Measurements from ENCODE around the gene MYMX. TPM values are rescaled to one million over a fixed set of nuclear protein-coding genes. Genes with fewer than 3 reads are reported as not detected.

MYMX gene
- total RNA-seq, 4 donors from 2014 or later: 0.95 TPM; not detected in 3

DNA sequence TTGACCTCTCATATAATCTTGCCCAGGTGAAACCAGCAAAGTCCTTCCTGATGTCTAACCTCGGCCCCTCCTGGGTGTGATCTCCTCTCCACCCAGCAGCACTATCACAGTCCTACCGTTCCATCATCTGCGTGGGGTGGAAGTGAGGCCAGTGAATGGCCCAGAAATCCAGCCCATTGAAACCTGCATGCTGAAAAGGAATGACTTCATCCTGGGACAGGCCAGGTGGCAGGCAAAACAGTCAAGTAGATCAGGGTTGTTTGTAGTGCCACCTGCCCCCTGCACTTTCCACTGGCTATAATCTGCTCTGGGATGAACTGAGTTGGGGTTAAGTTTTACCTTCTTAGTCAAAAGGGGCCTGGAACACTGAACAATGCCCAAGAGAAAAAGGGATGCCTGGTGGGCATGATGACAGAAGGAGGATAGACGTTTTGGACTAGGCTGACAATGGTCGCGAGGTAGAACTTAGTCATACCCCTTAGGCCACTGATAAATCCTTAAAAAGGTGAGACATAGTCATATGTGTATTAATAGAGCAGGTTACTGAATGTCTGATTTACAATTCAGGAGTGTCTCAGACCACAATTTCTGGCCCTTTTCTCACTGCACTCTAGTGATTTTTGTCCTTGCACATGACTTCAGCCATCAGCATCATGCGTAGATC, 22.1 kb downstream of the MYMX start:
- peaks cover 22 to 39% (median 32%) of the 10 kb centered on the region in 4 donors for H3K4me1 ChIP-seq
- in situ Hi-C loops (cut with MboI; ENCODE audit: low pct_ligation_motif_present in 1 of 4, low pct_unique_long_range_greater_than_20kb in 1 of 4, low sequenced_read_pairs in 3 of 4) (loop anchor here in 2 of 4 donors (10.0 kb wide), 2 partner anchors 64 to 74 kb away; no protein-coding TSS in a partner anchor), intact Hi-C loops (cut with DNase I; ENCODE audit: low total_unique reads) (loop anchor here (5.0 kb wide), 1 partner anchor 67 kb away; no protein-coding TSS in a partner anchor)
- H3K27ac ChIP-seq: peak overlapping the region; percentile 91 to 94 (median 92)
- no peak for DNase-seq
- TF ChIP-seq EP300 (IDR thresholded peaks at IDR 0.05; ENCODE audit: low read depth): no peak
- TF ChIP-seq, protein P1, sequence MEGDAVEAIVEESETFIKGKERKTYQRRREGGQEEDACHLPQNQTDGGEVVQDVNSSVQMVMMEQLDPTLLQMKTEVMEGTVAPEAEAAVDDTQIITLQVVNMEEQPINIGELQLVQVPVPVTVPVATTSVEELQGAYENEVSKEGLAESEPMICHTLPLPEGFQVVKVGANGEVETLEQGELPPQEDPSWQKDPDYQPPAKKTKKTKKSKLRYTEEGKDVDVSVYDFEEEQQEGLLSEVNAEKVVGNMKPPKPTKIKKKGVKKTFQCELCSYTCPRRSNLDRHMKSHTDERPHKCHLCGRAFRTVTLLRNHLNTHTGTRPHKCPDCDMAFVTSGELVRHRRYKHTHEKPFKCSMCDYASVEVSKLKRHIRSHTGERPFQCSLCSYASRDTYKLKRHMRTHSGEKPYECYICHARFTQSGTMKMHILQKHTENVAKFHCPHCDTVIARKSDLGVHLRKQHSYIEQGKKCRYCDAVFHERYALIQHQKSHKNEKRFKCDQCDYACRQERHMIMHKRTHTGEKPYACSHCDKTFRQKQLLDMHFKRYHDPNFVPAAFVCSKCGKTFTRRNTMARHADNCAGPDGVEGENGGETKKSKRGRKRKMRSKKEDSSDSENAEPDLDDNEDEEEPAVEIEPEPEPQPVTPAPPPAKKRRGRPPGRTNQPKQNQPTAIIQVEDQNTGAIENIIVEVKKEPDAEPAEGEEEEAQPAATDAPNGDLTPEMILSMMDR (IDR thresholded peaks at IDR 0.05): no peak
- no peak for TF ChIP-seq POLR2AphosphoS5 (IDR thresholded peaks at IDR 0.05)
- TF ChIP-seq POLR2A (IDR thresholded peaks at IDR 0.05): no peak
- H3K27me3 ChIP-seq: no peaks in the 10 kb centered on the region
- H3K9me3 ChIP-seq: no peaks in the 10 kb centered on the region
- no peak overlapping the region for H3K4me3 ChIP-seq
- WGBS, 2 donors (ENCODE audit: low coverage in 1 of 2): 29 to 78% methylated on average over 1 to 7 of the region's 7 CpGs
- no peaks in the 10 kb centered on the region for H3K36me3 ChIP-seq

DNA sequence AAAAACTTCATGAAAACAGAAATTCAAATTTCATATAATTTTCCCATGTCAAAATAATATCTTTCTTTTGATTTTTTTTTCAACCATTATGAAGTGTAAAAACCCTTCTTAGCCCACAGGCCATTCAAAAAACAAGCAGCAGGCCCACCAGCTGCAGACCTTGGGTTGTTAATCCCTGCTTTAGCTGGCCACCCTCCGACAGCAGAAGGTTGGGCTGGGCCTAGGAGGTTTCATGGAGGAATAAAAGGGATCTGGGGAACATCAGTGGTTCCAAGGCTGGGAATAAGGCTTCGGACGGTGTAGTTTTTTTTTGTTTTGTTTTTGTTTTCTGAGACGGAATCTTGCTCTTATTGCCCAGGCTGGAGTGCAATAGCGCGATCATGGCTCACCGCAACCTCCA, 26.6 kb downstream of the MYMX start:
- Histone ChIP-seq H3K27me3 (no peaks in the 10 kb centered on the region), H3K9me3 (no peaks in the 10 kb centered on the region), H3K4me3 (no peak overlapping the region), H3K36me3 (no peaks in the 10 kb centered on the region), H3K4me1 (peaks cover 0 to 14% (median 8%) of the 10 kb centered on the region in 4 donors), H3K27ac (no peak overlapping the region)
- intact Hi-C loops (cut with DNase I; ENCODE audit: low total_unique reads): no loop called here
- no peak for DNase-seq
- 90% methylated on average over 7 of the region's 7 CpGs; no CpG with 5 or more reads in 1 of the 2 donors for WGBS, 2 donors (ENCODE audit: low coverage in 1 of 2)
- TF ChIP-seq EP300 (IDR thresholded peaks at IDR 0.05; ENCODE audit: low read depth): no peak
- no peak for TF ChIP-seq POLR2AphosphoS5 (IDR thresholded peaks at IDR 0.05)
- in situ Hi-C loops (cut with MboI; ENCODE audit: low pct_ligation_motif_present in 1 of 4, low pct_unique_long_range_greater_than_20kb in 1 of 4, low sequenced_read_pairs in 3 of 4): no loop called here

DNA sequence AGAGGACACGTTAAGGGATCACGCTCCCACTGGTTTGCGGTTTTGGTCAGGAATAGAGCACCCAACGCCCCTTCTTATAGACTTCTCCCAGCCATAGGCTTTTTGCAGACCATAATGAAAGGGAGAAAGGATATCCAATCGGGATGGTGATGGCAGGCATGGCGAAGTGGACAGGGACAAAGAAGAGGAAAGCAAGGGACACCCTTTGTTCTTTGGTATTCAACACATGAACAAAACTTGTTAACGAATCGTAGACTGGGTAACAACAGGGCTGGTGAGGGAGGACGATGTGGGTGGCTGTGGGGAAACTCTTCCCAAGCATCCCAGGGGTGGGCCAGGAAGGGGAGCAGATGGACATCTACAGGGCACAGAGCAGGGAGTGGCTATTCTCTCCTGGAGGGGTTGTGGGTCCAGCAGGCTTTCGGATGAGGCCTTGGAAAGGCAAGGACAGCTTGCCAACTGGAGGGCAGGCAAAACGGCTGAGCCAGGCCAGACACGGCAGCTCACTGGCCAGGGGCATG, 28.7 kb downstream of the MYMX start:
- in situ Hi-C loops (cut with MboI; ENCODE audit: low pct_ligation_motif_present in 1 of 4, low pct_unique_long_range_greater_than_20kb in 1 of 4, low sequenced_read_pairs in 3 of 4): no loop called here
- WGBS, 2 donors (ENCODE audit: low coverage in 1 of 2): 79 to 85% methylated on average over 7 to 12 of the region's 12 CpGs

DNA sequence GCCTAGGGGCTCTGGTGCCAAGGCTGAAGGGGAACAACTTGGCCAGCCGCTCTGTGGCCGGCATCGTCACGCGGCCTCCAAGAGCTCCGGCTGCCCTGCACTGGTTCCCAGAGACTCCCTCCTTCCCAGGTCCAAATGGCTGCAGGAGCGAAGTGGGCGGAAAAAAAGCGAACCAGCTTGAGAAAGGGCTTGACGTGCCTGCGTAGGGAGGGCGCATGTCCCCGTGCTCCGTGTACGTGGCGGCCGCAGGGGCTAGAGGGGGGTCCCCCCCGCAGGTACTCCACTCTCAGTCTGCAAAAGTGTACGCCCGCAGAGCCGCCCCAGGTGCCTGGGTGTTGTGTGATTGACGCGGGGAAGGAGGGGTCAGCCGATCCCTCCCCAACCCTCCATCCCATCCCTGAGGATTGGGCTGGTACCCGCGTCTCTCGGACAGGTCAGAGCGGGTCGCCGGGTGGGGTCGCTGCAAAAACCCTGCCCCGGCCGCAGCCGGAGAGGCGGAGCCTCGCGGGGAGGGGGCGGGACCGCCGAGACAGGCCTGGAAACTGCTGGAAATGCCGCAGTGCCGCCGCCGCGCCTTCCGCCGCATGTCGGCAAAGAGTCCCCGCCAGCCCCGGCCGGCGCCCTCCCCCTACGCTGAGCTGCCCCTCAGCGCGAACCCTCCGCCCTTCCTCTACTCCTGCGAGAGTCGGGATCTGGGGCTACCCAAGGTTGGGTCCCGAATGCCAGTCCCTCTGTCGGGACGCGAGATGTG, 29.4 kb downstream of the MYMX start:
- Histone ChIP-seq H3K4me1 (peaks cover 4 to 28% (median 16%) of the 10 kb centered on the region in 4 donors), H3K4me3 (peak overlapping the region; percentile 54 to 98 (median 83)), H3K36me3 (peaks cover 0 to 23% (median 8%) of the 10 kb centered on the region in 4 donors), H3K27me3 (no peaks in the 10 kb centered on the region), H3K27ac (peak overlapping the region; percentile 93 to 99 (median 95)), H3K9me3 (no peaks in the 10 kb centered on the region)
- peak; percentile 91 for DNase-seq
- intact Hi-C loops (cut with DNase I; ENCODE audit: low total_unique reads): no loop called here
- TF ChIP-seq POLR2A (IDR thresholded peaks at IDR 0.05) (no peak), POLR2AphosphoS5 (IDR thresholded peaks at IDR 0.05) (peak in 2 of 3 donors; percentile 19 to 68), EP300 (IDR thresholded peaks at IDR 0.05; ENCODE audit: low read depth) (no peak)
- TF ChIP-seq, protein P1 (IDR thresholded peaks at IDR 0.05): peak in 1 of 5 experiments; percentile 4
- 0 to 1% methylated on average over 1 to 55 of the region's 62 CpGs for WGBS, 2 donors (ENCODE audit: low coverage in 1 of 2)
- in situ Hi-C loops (cut with MboI; ENCODE audit: low pct_ligation_motif_present in 1 of 4, low pct_unique_long_range_greater_than_20kb in 1 of 4, low sequenced_read_pairs in 3 of 4): no loop called here

More for the DNA sequence above, 28.7 kb downstream of the MYMX start:
- TF ChIP-seq EP300 (IDR thresholded peaks at IDR 0.05; ENCODE audit: low read depth): no peak
- no peak for TF ChIP-seq POLR2A (IDR thresholded peaks at IDR 0.05)
- TF ChIP-seq, protein P1 (IDR thresholded peaks at IDR 0.05): no peak
- TF ChIP-seq POLR2AphosphoS5 (IDR thresholded peaks at IDR 0.05): no peak
- Histone ChIP-seq H3K4me1 (peaks cover 4 to 28% (median 16%) of the 10 kb centered on the region in 4 donors), H3K27ac (peak overlapping the region; percentile 93 to 99 (median 95)), H3K9me3 (no peaks in the 10 kb centered on the region), H3K27me3 (no peaks in the 10 kb centered on the region), H3K4me3 (peak overlapping the region; percentile 54 to 98 (median 83)), H3K36me3 (peaks cover 0 to 17% (median 5%) of the 10 kb centered on the region in 4 donors)
- intact Hi-C loops (cut with DNase I; ENCODE audit: low total_unique reads): no loop called here
- DNase-seq: no peak
